Panc1 (cell line): ENCODE data around the gene CDX1.

ENCODE experiments used
- CTCF ChIP-seq: fragments of 450-650 bp; IDR thresholded peaks from 2 replicates; pipeline ENCODE4 v1.5.1; 2017; ENCODE audit warnings: mild to moderate bottlenecking
- POLR2AphosphoS5 ChIP-seq: IDR thresholded peaks from 2 replicates; pipeline ENCODE4 v1.6.1; 2012; ENCODE audit warnings: mild to moderate bottlenecking, low read depth, low read length, moderate library complexity
- REST ChIP-seq, 2 experiments: IDR thresholded peaks; 2 replicates each; pipeline ENCODE4 v1.6.1; 2011 to 2012; ENCODE audit warnings: low read depth in 2 of 2, control low read depth in 1 of 2, low read length in 1 of 2, mild to moderate bottlenecking in 1 of 2, moderate library complexity in 1 of 2; ENCODE audit not compliant: insufficient read depth in 1 of 2
- SIN3A ChIP-seq: IDR thresholded peaks from 2 replicates; pipeline ENCODE4 v1.6.1; 2012; ENCODE audit warnings: low read depth, mild to moderate bottlenecking, low read length, moderate library complexity, borderline replicate concordance; ENCODE audit not compliant: insufficient read depth
- TCF7L2 ChIP-seq: IDR thresholded peaks from 2 replicates; pipeline ENCODE4 v1.6.1; 2011; ENCODE audit warnings: mild to moderate bottlenecking, low read depth, low read length, inconsistent platforms

GRCh38 chr5:150184006-150184405 lies 17.4 kb downstream of the CDX1 start:
- TF ChIP-seq CTCF (no peak), POLR2AphosphoS5 (no peak), REST (IDR thresholded peaks at IDR 0.05; ENCODE audit: insufficient read depth in 1 of 2, low read depth in 2 of 2, low read length in 1 of 2) (no peak), SIN3A (no peak), TCF7L2 (no peak)
